ENCODE measurements around the gene TASP1. TPM values are rescaled to one million over a fixed set of nuclear protein-coding genes. Genes with fewer than 3 reads are reported as not detected.

Gene TASP1
- total RNA-seq, 1 donor from 2014 or later: 13.8 TPM

- H3K27ac Mint-ChIP-seq: no peak overlapping the region
- no peak for DNase-seq (ENCODE audit: low spot score)
- H3K27me3 Mint-ChIP-seq (ENCODE audit: insufficient read depth): no peaks in the 10 kb centered on the region
- peaks cover 6% of the 10 kb centered on the region for H3K36me3 Mint-ChIP-seq (ENCODE audit: low read depth)
- H3K4me1 Mint-ChIP-seq (ENCODE audit: low read depth): no peaks in the 10 kb centered on the region
- intact Hi-C loops (cut with micrococcal nuclease): no loop called here
- peaks cover 12% of the 10 kb centered on the region for H3K9me3 Mint-ChIP-seq
- H3K4me3 Mint-ChIP-seq: no peak overlapping the region
Observed at GRCh38 chr20:13586133-13586532, 52.6 kb downstream of the TASP1 start.

GRCh38 chr20:13581451-13581850 lies 57.3 kb downstream of the TASP1 start:
- H3K9me3 Mint-ChIP-seq: peaks cover 12% of the 10 kb centered on the region
- H3K4me3 Mint-ChIP-seq: no peak overlapping the region
- no peak overlapping the region for H3K27ac Mint-ChIP-seq
- H3K36me3 Mint-ChIP-seq (ENCODE audit: low read depth): peaks cover 5% of the 10 kb centered on the region
- H3K27me3 Mint-ChIP-seq (ENCODE audit: insufficient read depth): no peaks in the 10 kb centered on the region
- no peaks in the 10 kb centered on the region for H3K4me1 Mint-ChIP-seq (ENCODE audit: low read depth)
- DNase-seq (ENCODE audit: low spot score): no peak
- intact Hi-C loops (cut with micrococcal nuclease): no loop called here

- intact Hi-C loops (cut with micrococcal nuclease): no loop called here
- Mint-ChIP-seq H3K36me3 (ENCODE audit: low read depth) (peaks cover 2% of the 10 kb centered on the region), H3K4me3 (no peak overlapping the region), H3K4me1 (ENCODE audit: low read depth) (no peaks in the 10 kb centered on the region), H3K9me3 (peaks cover 8% of the 10 kb centered on the region), H3K27me3 (ENCODE audit: insufficient read depth) (no peaks in the 10 kb centered on the region), H3K27ac (no peak overlapping the region)
- DNase-seq (ENCODE audit: low spot score): no peak
Observed at GRCh38 chr20:13580707-13581106, 58.0 kb downstream of the TASP1 start.

GRCh38 chr20:13574071-13574470 lies 64.7 kb downstream of the TASP1 start:
- Mint-ChIP-seq H3K4me3 (no peak overlapping the region), H3K36me3 (ENCODE audit: low read depth) (no peaks in the 10 kb centered on the region), H3K4me1 (ENCODE audit: low read depth) (no peaks in the 10 kb centered on the region), H3K27ac (no peak overlapping the region), H3K9me3 (no peaks in the 10 kb centered on the region), H3K27me3 (ENCODE audit: insufficient read depth) (no peaks in the 10 kb centered on the region)
- intact Hi-C loops (cut with micrococcal nuclease): no loop called here
- DNase-seq (ENCODE audit: low spot score): no peak

GRCh38 chr20:13571662-13572061 lies 67.1 kb downstream of the TASP1 start:
- intact Hi-C loops (cut with micrococcal nuclease): no loop called here
- H3K9me3 Mint-ChIP-seq: peaks cover 4% of the 10 kb centered on the region
- H3K36me3 Mint-ChIP-seq (ENCODE audit: low read depth): peaks cover 3% of the 10 kb centered on the region
- no peaks in the 10 kb centered on the region for H3K4me1 Mint-ChIP-seq (ENCODE audit: low read depth)
- H3K4me3 Mint-ChIP-seq: no peak overlapping the region
- H3K27me3 Mint-ChIP-seq (ENCODE audit: insufficient read depth): no peaks in the 10 kb centered on the region
- H3K27ac Mint-ChIP-seq: no peak overlapping the region
- DNase-seq (ENCODE audit: low spot score): no peak

- H3K9me3 Mint-ChIP-seq: peaks cover 4% of the 10 kb centered on the region
- DNase-seq (ENCODE audit: low spot score): no peak
- no peak overlapping the region for H3K4me3 Mint-ChIP-seq
- no peaks in the 10 kb centered on the region for H3K27me3 Mint-ChIP-seq (ENCODE audit: insufficient read depth)
- peaks cover 3% of the 10 kb centered on the region for H3K36me3 Mint-ChIP-seq (ENCODE audit: low read depth)
- intact Hi-C loops (cut with micrococcal nuclease): no loop called here
- H3K27ac Mint-ChIP-seq: no peak overlapping the region
- no peaks in the 10 kb centered on the region for H3K4me1 Mint-ChIP-seq (ENCODE audit: low read depth)
Observed at GRCh38 chr20:13567663-13568062, 71.1 kb downstream of the TASP1 start.

- Mint-ChIP-seq H3K9me3 (peaks cover 4% of the 10 kb centered on the region), H3K36me3 (ENCODE audit: low read depth) (peaks cover 3% of the 10 kb centered on the region), H3K4me3 (no peak overlapping the region), H3K4me1 (ENCODE audit: low read depth) (no peaks in the 10 kb centered on the region), H3K27ac (no peak overlapping the region), H3K27me3 (ENCODE audit: insufficient read depth) (no peaks in the 10 kb centered on the region)
- intact Hi-C loops (cut with micrococcal nuclease): no loop called here
- DNase-seq (ENCODE audit: low spot score): no peak
Observed at GRCh38 chr20:13563854-13564253, 74.9 kb downstream of the TASP1 start.

GRCh38 chr20:13554706-13555105 lies 84.0 kb downstream of the TASP1 start:
- no peaks in the 10 kb centered on the region for H3K9me3 Mint-ChIP-seq
- H3K27ac Mint-ChIP-seq: no peak overlapping the region
- DNase-seq (ENCODE audit: low spot score): no peak
- H3K36me3 Mint-ChIP-seq (ENCODE audit: low read depth): peaks cover 2% of the 10 kb centered on the region
- no peaks in the 10 kb centered on the region for H3K27me3 Mint-ChIP-seq (ENCODE audit: insufficient read depth)
- intact Hi-C loops (cut with micrococcal nuclease): no loop called here
- no peak overlapping the region for H3K4me3 Mint-ChIP-seq
- H3K4me1 Mint-ChIP-seq (ENCODE audit: low read depth): no peaks in the 10 kb centered on the region

GRCh38 chr20:13554076-13554475 lies 84.7 kb downstream of the TASP1 start:
- Mint-ChIP-seq H3K4me3 (no peak overlapping the region), H3K27me3 (ENCODE audit: insufficient read depth) (no peaks in the 10 kb centered on the region), H3K36me3 (ENCODE audit: low read depth) (peaks cover 2% of the 10 kb centered on the region), H3K9me3 (no peaks in the 10 kb centered on the region), H3K27ac (no peak overlapping the region), H3K4me1 (ENCODE audit: low read depth) (no peaks in the 10 kb centered on the region)
- DNase-seq (ENCODE audit: low spot score): no peak
- intact Hi-C loops (cut with micrococcal nuclease): no loop called here

- DNase-seq (ENCODE audit: low spot score): no peak
- Mint-ChIP-seq H3K9me3 (no peaks in the 10 kb centered on the region), H3K27me3 (ENCODE audit: insufficient read depth) (no peaks in the 10 kb centered on the region), H3K4me3 (no peak overlapping the region), H3K36me3 (ENCODE audit: low read depth) (no peaks in the 10 kb centered on the region), H3K27ac (no peak overlapping the region), H3K4me1 (ENCODE audit: low read depth) (no peaks in the 10 kb centered on the region)
- intact Hi-C loops (cut with micrococcal nuclease): no loop called here
Observed at GRCh38 chr20:13552061-13552460, 86.7 kb downstream of the TASP1 start.

- intact Hi-C loops (cut with micrococcal nuclease): loop anchor here (5.0 kb wide), 2 partner anchors 282 to 508 kb away; no protein-coding TSS in a partner anchor
- no peaks in the 10 kb centered on the region for H3K27me3 Mint-ChIP-seq (ENCODE audit: insufficient read depth)
- no peak overlapping the region for H3K27ac Mint-ChIP-seq
- no peak for DNase-seq (ENCODE audit: low spot score)
- H3K4me3 Mint-ChIP-seq: no peak overlapping the region
- no peaks in the 10 kb centered on the region for H3K36me3 Mint-ChIP-seq (ENCODE audit: low read depth)
- no peaks in the 10 kb centered on the region for H3K4me1 Mint-ChIP-seq (ENCODE audit: low read depth)
- H3K9me3 Mint-ChIP-seq: no peaks in the 10 kb centered on the region
Observed at GRCh38 chr20:13549451-13549850, 89.3 kb downstream of the TASP1 start.

GRCh38 chr20:13546497-13547131 lies 92.1 kb downstream of the TASP1 start:
- Mint-ChIP-seq H3K27me3 (ENCODE audit: insufficient read depth) (no peaks in the 10 kb centered on the region), H3K36me3 (ENCODE audit: low read depth) (no peaks in the 10 kb centered on the region), H3K27ac (no peak overlapping the region), H3K9me3 (no peaks in the 10 kb centered on the region), H3K4me3 (no peak overlapping the region), H3K4me1 (ENCODE audit: low read depth) (no peaks in the 10 kb centered on the region)
- intact Hi-C loops (cut with micrococcal nuclease): loop anchor here (1.0 to 5.0 kb wide), 6 partner anchors 87 to 576 kb away; no protein-coding TSS in a partner anchor
- DNase-seq (ENCODE audit: low spot score): peak; percentile 40

- Mint-ChIP-seq H3K9me3 (no peaks in the 10 kb centered on the region), H3K4me1 (ENCODE audit: low read depth) (no peaks in the 10 kb centered on the region), H3K36me3 (ENCODE audit: low read depth) (no peaks in the 10 kb centered on the region), H3K27ac (no peak overlapping the region), H3K27me3 (ENCODE audit: insufficient read depth) (no peaks in the 10 kb centered on the region), H3K4me3 (no peak overlapping the region)
- intact Hi-C loops (cut with micrococcal nuclease): loop anchor here (1.0 to 5.0 kb wide), 6 partner anchors 86 to 575 kb away; no protein-coding TSS in a partner anchor
- DNase-seq (ENCODE audit: low spot score): no peak
Observed at GRCh38 chr20:13545790-13546189, 92.9 kb downstream of the TASP1 start.

- H3K27me3 Mint-ChIP-seq (ENCODE audit: insufficient read depth): no peaks in the 10 kb centered on the region
- H3K4me1 Mint-ChIP-seq (ENCODE audit: low read depth): no peaks in the 10 kb centered on the region
- H3K4me3 Mint-ChIP-seq: no peak overlapping the region
- intact Hi-C loops (cut with micrococcal nuclease): no loop called here
- DNase-seq (ENCODE audit: low spot score): no peak
- H3K36me3 Mint-ChIP-seq (ENCODE audit: low read depth): no peaks in the 10 kb centered on the region
- H3K9me3 Mint-ChIP-seq: no peaks in the 10 kb centered on the region
- no peak overlapping the region for H3K27ac Mint-ChIP-seq
Observed at GRCh38 chr20:13543783-13544182, 94.9 kb downstream of the TASP1 start.
